IPS DF 6.9 (cell line): Measurements from ENCODE around the gene METTL26.

Experiments used
- DNase-seq: peaks from one replicate; pipeline ENCODE4 v3.0.0-alpha.2; 2013; ENCODE audit warnings: low read depth, low spot score
- H3K27ac ChIP-seq: one replicate; pipeline ENCODE4 v1.5.1; 2013; ENCODE audit warnings: low read length, control low read depth
- H3K27me3 ChIP-seq: 2 replicates; pipeline ENCODE4 v1.6.1; 2013; ENCODE audit warnings: mild to moderate bottlenecking, low read length; ENCODE audit not compliant: control insufficient read depth, insufficient read depth
- H3K36me3 ChIP-seq: 2 replicates; pipeline ENCODE4 v1.6.1; 2013; ENCODE audit warnings: low read length; ENCODE audit not compliant: control insufficient read depth, insufficient read depth
- H3K4me1 ChIP-seq: 2 replicates; pipeline ENCODE4 v1.6.1; 2013; ENCODE audit warnings: low read length; ENCODE audit not compliant: control insufficient read depth, insufficient read depth
- H3K4me3 ChIP-seq: 2 replicates; pipeline ENCODE4 v1.5.1; 2013; ENCODE audit warnings: mild to moderate bottlenecking, low read length
- H3K9me3 ChIP-seq: 2 replicates; pipeline ENCODE4 v1.6.1; 2013; ENCODE audit warnings: low read length, inconsistent platforms; ENCODE audit not compliant: control insufficient read depth, insufficient read depth
- WGBS: extraction: QIAGEN DNeasy Blood & Tissue Kit; methylation state at CpG from one replicate; pipeline ENCODE4 v1.1.7; 2013; ENCODE audit warnings: mixed read lengths, missing lambda C conversion rate; ENCODE audit not compliant: insufficient read length, insufficient coverage; 5-methylcytosine and 5-hydroxymethylcytosine counted together

Gene METTL26

GRCh38 chr16:636206-637080 is at the start of gene METTL26:
METTL26 (minus strand) TSS chr16:636305; CDS start chr16:636290, 15 bp downstream.
- Histone ChIP-seq H3K4me3 (peak within 1 kb of the TSS; percentile 78), H3K27me3 (no peaks in the 10 kb centered on the region), H3K36me3 (peaks cover 16% of the 10 kb centered on the region), H3K9me3 (no peaks in the 10 kb centered on the region), H3K4me1 (peaks cover 6% of the 10 kb centered on the region), H3K27ac (no peak within 1 kb of the TSS)
- WGBS: no CpG with 5 or more reads among the region's 91 CpGs
- DNase-seq: peak; percentile 75

- no peaks in the 10 kb centered on the region for H3K27me3 ChIP-seq
- no peak for DNase-seq
- peaks cover 32% of the 10 kb centered on the region for H3K36me3 ChIP-seq
- WGBS: no CpG with 5 or more reads among the region's 61 CpGs
- no peak overlapping the region for H3K27ac ChIP-seq
- no peak overlapping the region for H3K4me3 ChIP-seq
- peaks cover 8% of the 10 kb centered on the region for H3K4me1 ChIP-seq
- H3K9me3 ChIP-seq: no peaks in the 10 kb centered on the region
Observed at GRCh38 chr16:684961-685696, 49.0 kb upstream of the METTL26 start.

GRCh38 chr16:684071-684794 is 48.1 kb upstream of the METTL26 start, which contains the start of gene JMJD8:
JMJD8 (minus strand) TSS chr16:684334; CDS start chr16:684319, 15 bp downstream.
- Histone ChIP-seq H3K9me3 (no peaks in the 10 kb centered on the region), H3K27me3 (no peaks in the 10 kb centered on the region), H3K4me1 (peaks cover 3% of the 10 kb centered on the region; the same call in 1 of the 2 replicates), H3K36me3 (peaks cover 31% of the 10 kb centered on the region), H3K27ac (no peak within 1 kb of the TSS), H3K4me3 (peak within 1 kb of the TSS; percentile 94)
- no peak for DNase-seq
- WGBS: no CpG with 5 or more reads among the region's 91 CpGs

- no peak for DNase-seq
- H3K4me1 ChIP-seq: peaks cover 5% of the 10 kb centered on the region
- no peak overlapping the region for H3K27ac ChIP-seq
- WGBS: no CpG with 5 or more reads among the region's 57 CpGs
- H3K27me3 ChIP-seq: no peaks in the 10 kb centered on the region
- H3K9me3 ChIP-seq: no peaks in the 10 kb centered on the region
- peaks cover 28% of the 10 kb centered on the region for H3K36me3 ChIP-seq
- peak overlapping the region; percentile 94 for H3K4me3 ChIP-seq
Observed at GRCh38 chr16:683396-684070, 47.4 kb upstream of the METTL26 start.

GRCh38 chr16:682493-683395 is 46.6 kb upstream of the METTL26 start:
- H3K36me3 ChIP-seq: peaks cover 28% of the 10 kb centered on the region
- no peaks in the 10 kb centered on the region for H3K9me3 ChIP-seq
- WGBS: no CpG with 5 or more reads among the region's 36 CpGs
- no peak for DNase-seq
- no peak overlapping the region for H3K4me3 ChIP-seq
- H3K27me3 ChIP-seq: no peaks in the 10 kb centered on the region
- H3K27ac ChIP-seq: no peak overlapping the region
- peaks cover 5% of the 10 kb centered on the region for H3K4me1 ChIP-seq

- H3K36me3 ChIP-seq: peaks cover 23% of the 10 kb centered on the region
- H3K9me3 ChIP-seq: no peaks in the 10 kb centered on the region
- no peak for DNase-seq
- no peak overlapping the region for H3K27ac ChIP-seq
- no peak overlapping the region for H3K4me3 ChIP-seq
- H3K4me1 ChIP-seq: peaks cover 9% of the 10 kb centered on the region
- no CpG with 5 or more reads among the region's 28 CpGs for WGBS
- no peaks in the 10 kb centered on the region for H3K27me3 ChIP-seq
Observed at GRCh38 chr16:681746-682427, 45.8 kb upstream of the METTL26 start.

- WGBS: no CpG with 5 or more reads among the region's 44 CpGs
- Histone ChIP-seq H3K4me1 (peaks cover 9% of the 10 kb centered on the region), H3K27ac (no peak overlapping the region), H3K4me3 (peak overlapping the region; percentile 65; the same call in 1 of the 2 replicates), H3K27me3 (no peaks in the 10 kb centered on the region), H3K36me3 (peaks cover 19% of the 10 kb centered on the region), H3K9me3 (no peaks in the 10 kb centered on the region)
- DNase-seq: no peak
Observed at GRCh38 chr16:680967-681745, 45.1 kb upstream of the METTL26 start.

- H3K36me3 ChIP-seq: peaks cover 19% of the 10 kb centered on the region
- peak overlapping the region; percentile 65 for H3K4me3 ChIP-seq
- no peak for DNase-seq
- no peaks in the 10 kb centered on the region for H3K27me3 ChIP-seq
- H3K4me1 ChIP-seq: peaks cover 9% of the 10 kb centered on the region
- WGBS: no CpG with 5 or more reads among the region's 38 CpGs
- H3K27ac ChIP-seq: no peak overlapping the region
- H3K9me3 ChIP-seq: no peaks in the 10 kb centered on the region
Observed at GRCh38 chr16:680625-680945, 44.5 kb upstream of the METTL26 start.
